ENCODE results near the gene POC1B. TPM values are rescaled to one million over a fixed set of nuclear protein-coding genes. Genes with fewer than 3 reads are reported as not detected.

Gene POC1B
- total RNA-seq, 1 experiment from 2014 or later: 25.0 TPM

DNA sequence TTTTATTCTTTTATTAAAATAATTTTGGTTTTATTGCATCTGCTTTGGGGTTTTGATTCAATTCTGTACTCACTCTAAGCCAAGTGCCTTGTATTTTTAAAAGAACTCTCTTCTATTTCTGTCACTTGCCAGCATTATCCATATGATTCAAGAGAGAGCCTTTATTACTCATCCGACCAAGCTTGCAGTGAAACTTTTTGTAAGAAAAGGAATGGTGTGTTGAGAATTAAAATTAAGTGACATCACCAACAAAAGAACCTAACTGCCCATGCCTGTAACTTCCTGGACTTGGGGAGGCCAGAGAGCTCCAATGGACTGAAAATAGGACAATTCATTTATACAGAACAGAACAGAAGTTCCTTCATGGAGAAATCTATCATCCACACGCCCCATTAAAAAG, 53.3 kb downstream of the POC1B start:
- Histone ChIP-seq H3K9me3 (ENCODE audit: low read length) (no peaks in the 10 kb centered on the region), H3K27ac (ENCODE audit: low read length) (peak overlapping the region; percentile 21; the same call in 1 of the 2 replicates), H3K9ac (ENCODE audit: low read length) (no peak overlapping the region), H3K36me3 (ENCODE audit: low read depth, low read length) (no peaks in the 10 kb centered on the region), H3K4me3 (ENCODE audit: low read length) (no peak overlapping the region), H3F3A (ENCODE audit: low read length, unreplicated experiment) (peaks cover 9% of the 10 kb centered on the region), H3K9me2 (replicated peaks; ENCODE audit: low read length) (no peaks in the 10 kb centered on the region), H3K4me2 (ENCODE audit: low read length) (peak overlapping the region; percentile 19; the same call in 1 of the 2 replicates), H3K27me3 (ENCODE audit: low read length) (no peaks in the 10 kb centered on the region), H2AFZ (ENCODE audit: low read length) (no peak overlapping the region), H4K20me1 (ENCODE audit: low read length) (no peaks in the 10 kb centered on the region), H3K4me1 (ENCODE audit: insufficient read depth, low read length) (peaks cover 69% of the 10 kb centered on the region), H3K79me2 (ENCODE audit: low read length) (no peaks in the 10 kb centered on the region)
- DNase-seq (peak; percentile 37), ATAC-seq (no peak)
- BruUV-seq (replicated peaks): no TSS peak
- intact Hi-C loops (cut with micrococcal nuclease): no loop called here
- TF ChIP-seq, protein P1, sequence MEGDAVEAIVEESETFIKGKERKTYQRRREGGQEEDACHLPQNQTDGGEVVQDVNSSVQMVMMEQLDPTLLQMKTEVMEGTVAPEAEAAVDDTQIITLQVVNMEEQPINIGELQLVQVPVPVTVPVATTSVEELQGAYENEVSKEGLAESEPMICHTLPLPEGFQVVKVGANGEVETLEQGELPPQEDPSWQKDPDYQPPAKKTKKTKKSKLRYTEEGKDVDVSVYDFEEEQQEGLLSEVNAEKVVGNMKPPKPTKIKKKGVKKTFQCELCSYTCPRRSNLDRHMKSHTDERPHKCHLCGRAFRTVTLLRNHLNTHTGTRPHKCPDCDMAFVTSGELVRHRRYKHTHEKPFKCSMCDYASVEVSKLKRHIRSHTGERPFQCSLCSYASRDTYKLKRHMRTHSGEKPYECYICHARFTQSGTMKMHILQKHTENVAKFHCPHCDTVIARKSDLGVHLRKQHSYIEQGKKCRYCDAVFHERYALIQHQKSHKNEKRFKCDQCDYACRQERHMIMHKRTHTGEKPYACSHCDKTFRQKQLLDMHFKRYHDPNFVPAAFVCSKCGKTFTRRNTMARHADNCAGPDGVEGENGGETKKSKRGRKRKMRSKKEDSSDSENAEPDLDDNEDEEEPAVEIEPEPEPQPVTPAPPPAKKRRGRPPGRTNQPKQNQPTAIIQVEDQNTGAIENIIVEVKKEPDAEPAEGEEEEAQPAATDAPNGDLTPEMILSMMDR (conservative IDR thresholded peaks at IDR 0.05; ENCODE audit: low read depth, low read length): no peak
- ChIA-PET CTCF (no interaction called here), POLR2A (ENCODE audit: unreplicated experiment) (interaction anchor here (0.6 kb wide), 1 partner anchor 55 kb away, joined by 3 read pairs; no protein-coding TSS in a partner anchor)

DNA sequence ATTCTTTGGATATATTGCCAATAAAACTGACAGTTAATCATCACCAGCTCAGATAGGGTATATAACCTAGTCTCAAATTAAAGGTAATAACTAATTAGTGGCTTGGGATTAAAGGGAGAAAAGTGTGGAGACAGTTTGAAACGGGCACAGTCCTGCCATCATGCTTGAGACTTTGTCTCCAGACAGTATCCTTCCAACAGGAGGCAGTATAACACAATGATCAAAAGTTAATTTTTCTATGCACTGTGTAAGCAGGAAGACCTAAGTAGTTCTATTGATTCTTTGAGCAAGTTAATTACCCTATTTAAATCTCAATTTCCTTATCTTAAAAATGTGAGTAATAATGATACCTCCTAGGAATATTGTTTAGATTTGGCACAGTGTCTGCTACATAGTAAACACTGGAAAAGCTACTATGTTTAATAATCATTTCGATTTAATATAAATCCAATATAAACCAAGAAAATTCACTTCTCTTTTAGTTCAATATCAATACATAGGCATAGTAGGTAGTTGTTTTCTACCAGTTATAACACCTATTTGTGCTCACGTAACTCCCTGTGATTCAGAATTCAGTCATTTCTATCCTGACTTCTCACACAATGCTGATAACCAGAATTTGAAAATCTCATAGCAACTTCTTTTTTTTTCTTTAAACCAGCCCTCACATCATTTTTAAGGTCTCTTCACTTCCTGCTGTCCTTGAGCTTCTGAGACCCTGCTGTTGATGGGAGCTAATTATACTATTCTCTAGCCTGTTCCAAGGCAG, 54.9 kb downstream of the POC1B start:
- POLR2A ChIA-PET (ENCODE audit: unreplicated experiment): no interaction called here
- peak overlapping the region; percentile 9 for H3K4me2 ChIP-seq (ENCODE audit: low read length)
- H3K9me3 ChIP-seq (ENCODE audit: low read length): no peaks in the 10 kb centered on the region
- H3K4me1 ChIP-seq (ENCODE audit: insufficient read depth, low read length): peaks cover 55% of the 10 kb centered on the region
- H3K27me3 ChIP-seq (ENCODE audit: low read length): no peaks in the 10 kb centered on the region
- H3K27ac ChIP-seq (ENCODE audit: low read length): peak overlapping the region; percentile 38
- H3K9me2 ChIP-seq (replicated peaks; ENCODE audit: low read length): no peaks in the 10 kb centered on the region
- no peak overlapping the region for H3K4me3 ChIP-seq (ENCODE audit: low read length)
- no TSS peak for BruUV-seq (replicated peaks)
- no peaks in the 10 kb centered on the region for H3K36me3 ChIP-seq (ENCODE audit: low read depth, low read length)
- no peaks in the 10 kb centered on the region for H3K79me2 ChIP-seq (ENCODE audit: low read length)
- intact Hi-C loops (cut with micrococcal nuclease): loop anchor here (1.0 kb wide), 2 partner anchors 53 to 58 kb away; partner anchors contain the start of gene GALNT4
- H3K9ac ChIP-seq (ENCODE audit: low read length): 0 out of 2 replicates have a peak overlapping the region, but pooled peaks have one; percentile 3
- peaks cover 9% of the 10 kb centered on the region for H3F3A ChIP-seq (ENCODE audit: low read length, unreplicated experiment)
- no peak for TF ChIP-seq EZH2 (IDR thresholded peaks at IDR 0.05; ENCODE audit: low read length, unreplicated experiment)
- TF ChIP-seq, protein P1 (conservative IDR thresholded peaks at IDR 0.05; ENCODE audit: low read depth, low read length): peak; percentile 86
- DNase-seq (peak; percentile 80), ATAC-seq (peak; percentile 43)
- no peaks in the 10 kb centered on the region for H4K20me1 ChIP-seq (ENCODE audit: low read length)
- CTCF ChIA-PET: no interaction called here
- no peak overlapping the region for H2AFZ ChIP-seq (ENCODE audit: low read length)

DNA sequence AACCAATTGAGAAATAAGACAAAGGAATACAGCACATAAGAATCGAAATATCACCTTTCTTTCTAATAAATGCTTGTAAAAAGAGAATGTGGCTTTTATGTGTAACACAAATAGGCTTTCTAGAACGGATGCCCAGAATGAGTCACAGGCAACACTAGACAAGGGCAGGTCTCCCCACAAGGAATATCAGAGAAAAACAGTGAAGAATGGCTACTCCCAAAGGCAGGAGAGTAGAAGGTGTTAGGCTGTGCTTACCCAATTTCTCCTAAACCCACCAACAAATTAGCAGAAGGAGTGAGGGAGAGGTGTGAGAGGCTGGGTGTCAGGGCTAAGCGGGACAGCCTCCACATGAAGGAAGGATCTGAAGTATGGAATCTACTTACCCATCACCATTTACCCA, 56.5 kb downstream of the POC1B start:
- Histone ChIP-seq H3K4me3 (ENCODE audit: low read length) (no peak overlapping the region), H3K9ac (ENCODE audit: low read length) (no peak overlapping the region), H4K20me1 (ENCODE audit: low read length) (no peaks in the 10 kb centered on the region), H3K4me2 (ENCODE audit: low read length) (peak overlapping the region; percentile 29), H2AFZ (ENCODE audit: low read length) (no peak overlapping the region), H3K27me3 (ENCODE audit: low read length) (no peaks in the 10 kb centered on the region), H3K27ac (ENCODE audit: low read length) (peak overlapping the region; percentile 19), H3K36me3 (ENCODE audit: low read depth, low read length) (no peaks in the 10 kb centered on the region), H3F3A (ENCODE audit: low read length, unreplicated experiment) (peaks cover under 1% of the 10 kb centered on the region), H3K79me2 (ENCODE audit: low read length) (no peaks in the 10 kb centered on the region), H3K9me3 (ENCODE audit: low read length) (no peaks in the 10 kb centered on the region), H3K4me1 (ENCODE audit: insufficient read depth, low read length) (peaks cover 51% of the 10 kb centered on the region), H3K9me2 (replicated peaks; ENCODE audit: low read length) (no peaks in the 10 kb centered on the region)
- ChIA-PET CTCF (no interaction called here), POLR2A (ENCODE audit: unreplicated experiment) (no interaction called here)
- BruUV-seq (replicated peaks): no TSS peak
- ATAC-seq (peak; percentile 82), DNase-seq (peak; percentile 70)
- intact Hi-C loops (cut with micrococcal nuclease): loop anchor here (10.0 kb wide), 3 partner anchors 205 to 1355 kb away; no protein-coding TSS in a partner anchor
- TF ChIP-seq EZH2 (IDR thresholded peaks at IDR 0.05; ENCODE audit: low read length, unreplicated experiment) (no peak), EZH2phosphoT487 (IDR thresholded peaks at IDR 0.05; ENCODE audit: borderline replicate concordance, low read length) (no peak)
- TF ChIP-seq, protein P1 (conservative IDR thresholded peaks at IDR 0.05; ENCODE audit: low read depth, low read length): no peak

Measured in PC-3 (cell line).